ENCODE data around the gene FOXP1. TPM values are rescaled to one million over a fixed set of nuclear protein-coding genes. Genes with fewer than 3 reads are reported as not detected.

FOXP1 gene
- total and polyA plus RNA-seq, 12 donors: 7.6 to 42.7 (median 24.3) TPM

GRCh38 chr3:71586810-71587242 lies 3.3 kb upstream of the FOXP1 start:
- intact Hi-C loops (cut with DNase I): loop anchor here in 1 of 2 donors (10.0 kb wide), 2 partner anchors 582 to 872 kb away; no protein-coding TSS in a partner anchor
- 14 to 30% (median 25%) methylated on average over 5 of the region's 5 CpGs for WGBS, 4 donors

GRCh38 chr3:71585887-71586809 lies 2.6 kb upstream of the FOXP1 start:
- no peaks in the 10 kb centered on the region for H3K36me3 ChIP-seq (replicated peaks in 1 of 2)
- no peak overlapping the region for H3K4me3 ChIP-seq
- no peak for TF ChIP-seq POLR2A (IDR thresholded peaks at IDR 0.05)
- TF ChIP-seq CTCF (IDR thresholded peaks at IDR 0.05): peak; percentile 55 to 82 (median 70)
- no peaks in the 10 kb centered on the region for H3K27me3 ChIP-seq
- DNase-seq: peak in 3 of 7 donors; percentile 14 to 28 (median 22)
- no peaks in the 10 kb centered on the region for H3K9me3 ChIP-seq (replicated peaks in 1 of 3)
- intact Hi-C loops (cut with DNase I): loop anchor here in 1 of 2 donors (10.0 kb wide), 2 partner anchors 581 to 871 kb away; no protein-coding TSS in a partner anchor
- H3K27ac ChIP-seq: peak overlapping the region in 2 of 5 donors; percentile 20 to 94
- WGBS, 4 donors: 28 to 30% (median 29%) methylated on average over 7 of the region's 7 CpGs
- H3K4me1 ChIP-seq (replicated peaks in 1 of 2): peaks cover 0 to 11% of the 10 kb centered on the region in 2 donors

More at GRCh38 chr3:71586810-71587242, 3.3 kb upstream of the FOXP1 start:
- H3K4me1 ChIP-seq (replicated peaks in 1 of 2): peaks cover 0 to 10% of the 10 kb centered on the region in 2 donors
- no peaks in the 10 kb centered on the region for H3K36me3 ChIP-seq (replicated peaks in 1 of 2)
- no peaks in the 10 kb centered on the region for H3K27me3 ChIP-seq
- H3K4me3 ChIP-seq: no peak overlapping the region
- no peaks in the 10 kb centered on the region for H3K9me3 ChIP-seq (replicated peaks in 1 of 3)
- no peak for TF ChIP-seq POLR2A (IDR thresholded peaks at IDR 0.05)
- peak in 1 of 6 experiments; percentile 2 for TF ChIP-seq CTCF (IDR thresholded peaks at IDR 0.05)
- DNase-seq: no peak
- H3K27ac ChIP-seq: no peak overlapping the region

GRCh38 chr3:71585131-71585530 lies 1.6 kb upstream of the FOXP1 start:
- intact Hi-C loops (cut with DNase I): loop anchor here in 1 of 2 donors (10.0 kb wide), 2 partner anchors 580 to 870 kb away; no protein-coding TSS in a partner anchor
- 43 to 48% (median 46%) methylated on average over 5 of the region's 5 CpGs for WGBS, 4 donors
- Histone ChIP-seq H3K9me3 (replicated peaks in 1 of 3) (no peaks in the 10 kb centered on the region), H3K4me3 (peak overlapping the region in 1 of 4 donors; percentile 91), H3K4me1 (replicated peaks in 1 of 2) (peaks cover 0 to 18% of the 10 kb centered on the region in 2 donors), H3K27me3 (no peaks in the 10 kb centered on the region), H3K27ac (peak overlapping the region in 4 of 5 donors; percentile 68 to 96 (median 90)), H3K36me3 (replicated peaks in 1 of 2) (no peaks in the 10 kb centered on the region)
- DNase-seq: peak in 4 of 7 donors; percentile 4 to 23 (median 18)
- TF ChIP-seq CTCF (IDR thresholded peaks at IDR 0.05) (no peak), POLR2A (IDR thresholded peaks at IDR 0.05) (no peak)

GRCh38 chr3:71584394-71585011 lies 975 bp upstream of the FOXP1 start:
- TF ChIP-seq CTCF (IDR thresholded peaks at IDR 0.05) (no peak), POLR2A (IDR thresholded peaks at IDR 0.05) (peak in 1 of 2 donors; percentile 69)
- Histone ChIP-seq H3K9me3 (replicated peaks in 1 of 3) (no peaks in the 10 kb centered on the region), H3K27ac (peak overlapping the region; percentile 57 to 99 (median 94)), H3K27me3 (no peaks in the 10 kb centered on the region), H3K4me1 (replicated peaks in 1 of 2) (peaks cover 0 to 18% of the 10 kb centered on the region in 2 donors), H3K36me3 (replicated peaks in 1 of 2) (no peaks in the 10 kb centered on the region), H3K4me3 (peak overlapping the region; percentile 59 to 91 (median 78))
- WGBS, 4 donors: 0 to 2% (median 1%) methylated on average over 18 of the region's 18 CpGs
- DNase-seq: peak; percentile 43 to 70 (median 52)
- intact Hi-C loops (cut with DNase I): loop anchor here in 1 of 2 donors (10.0 kb wide), 2 partner anchors 580 to 870 kb away; no protein-coding TSS in a partner anchor

All from adrenal gland (tissue), 12 donors.